ES-I3 (cell line): ENCODE data around the gene GJC2.

Experiments
- H3K36me3 ChIP-seq: 2 replicates; pipeline ENCODE4 v1.6.1; 2013; ENCODE audit warnings: mild to moderate bottlenecking, low read length, control low read depth, moderate library complexity; ENCODE audit not compliant: insufficient read depth
- H3K4me1 ChIP-seq: 2 replicates; pipeline ENCODE4 v1.6.1; 2013; ENCODE audit warnings: mild to moderate bottlenecking, control low read depth, low read length; ENCODE audit not compliant: insufficient read depth
- H3K9ac ChIP-seq: 2 replicates; pipeline ENCODE4 v1.6.1; 2013; ENCODE audit warnings: low read depth, mild to moderate bottlenecking, low read length, moderate library complexity
- H3K9me3 ChIP-seq: 2 replicates; pipeline ENCODE4 v1.6.1; 2013; ENCODE audit warnings: mild to moderate bottlenecking, low read length, moderate library complexity; ENCODE audit not compliant: control insufficient read depth, insufficient read depth

The GJC2 gene

DNA sequence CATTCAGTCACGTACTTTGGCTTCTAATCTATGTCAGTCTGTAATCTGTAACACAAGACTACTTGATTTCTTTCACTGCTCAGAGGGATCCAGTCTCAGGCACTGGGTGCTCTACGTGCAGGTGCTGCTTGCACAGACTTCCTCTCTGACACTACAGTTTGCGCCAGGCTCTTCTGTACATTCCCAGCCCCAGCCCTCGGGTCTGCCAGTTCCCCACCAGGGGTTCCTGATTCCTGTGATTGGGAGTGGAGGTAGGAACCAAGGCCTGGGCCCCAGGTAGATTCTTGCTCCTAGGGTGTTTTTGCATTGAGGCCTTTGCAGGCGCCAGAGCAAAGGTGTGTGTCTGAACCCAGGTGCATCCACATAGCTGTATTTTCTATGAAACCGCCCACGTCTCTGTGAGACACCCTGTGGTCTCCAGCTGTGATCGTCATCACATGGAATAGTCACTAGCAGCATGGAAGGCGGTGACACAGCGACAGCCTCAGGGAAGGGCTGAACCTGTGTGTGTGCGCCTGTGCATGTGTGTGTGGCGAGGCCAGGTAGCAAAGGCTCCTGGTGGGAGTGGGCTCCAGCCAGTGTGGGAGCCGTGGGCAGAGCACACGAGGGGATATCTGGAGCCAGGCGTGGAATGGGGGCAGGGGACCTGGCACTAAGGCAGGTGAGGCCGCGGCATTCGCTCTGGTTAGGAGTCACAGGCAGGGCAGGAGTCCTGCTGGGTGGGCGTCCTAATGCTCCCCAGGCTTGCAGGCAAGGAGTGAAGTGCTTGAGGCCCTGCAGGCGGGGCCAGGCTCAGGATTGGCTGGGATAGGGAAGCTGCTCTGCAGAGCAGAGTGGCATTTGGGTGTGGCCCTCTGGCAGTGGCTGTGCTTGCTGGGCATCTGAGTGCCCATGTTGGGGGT, 5.2 kb downstream of the GJC2 start:
- peaks cover 2% of the 10 kb centered on the region; the same call in 1 of the 2 replicates for H3K4me1 ChIP-seq
- no peaks in the 10 kb centered on the region for H3K9me3 ChIP-seq
- H3K36me3 ChIP-seq = no peaks in the 10 kb centered on the region
- no peak overlapping the region for H3K9ac ChIP-seq

DNA sequence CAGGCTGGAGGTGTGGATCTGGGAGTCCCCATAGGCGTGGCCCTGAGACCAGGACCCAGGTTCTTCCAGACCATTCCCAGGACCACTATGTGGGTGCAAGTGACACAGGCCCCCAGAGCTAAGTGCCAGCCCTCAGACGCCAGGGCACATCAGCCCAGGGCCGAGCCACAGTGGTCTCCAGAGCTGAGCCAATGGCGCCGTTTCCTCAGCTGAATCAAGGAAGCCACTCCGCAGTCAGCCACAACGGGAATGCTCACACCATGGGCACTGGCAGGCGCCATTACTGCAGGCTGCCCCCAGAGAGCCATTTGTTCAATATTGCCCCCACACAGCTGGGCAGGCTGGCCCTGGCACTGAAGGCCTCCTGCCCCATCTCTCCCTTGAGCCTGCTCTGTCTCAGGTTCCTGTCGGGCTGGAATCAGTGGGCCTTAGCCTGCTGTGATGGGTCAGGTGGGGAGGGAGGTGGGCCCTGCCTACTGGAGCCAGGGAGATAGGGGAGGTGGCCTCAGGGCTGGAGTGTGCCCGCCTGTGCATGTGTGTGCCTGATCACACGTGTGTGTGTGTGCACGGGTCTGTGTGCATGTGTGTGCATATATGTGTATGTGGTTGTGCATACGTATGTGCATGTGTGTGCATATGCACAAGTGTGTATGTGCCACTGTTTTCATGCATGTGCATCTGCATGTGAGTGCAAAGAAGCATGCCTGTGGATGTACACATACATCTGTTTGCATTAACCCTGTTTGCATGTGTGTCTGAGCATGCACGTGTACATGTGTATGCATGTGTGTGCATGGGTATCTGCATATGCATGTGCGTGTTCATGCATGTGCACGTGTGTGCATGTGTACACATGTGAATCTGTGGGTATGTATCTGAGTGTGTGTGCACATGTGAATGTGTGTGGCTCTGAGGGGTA, 6.1 kb downstream of the GJC2 start:
- Histone ChIP-seq H3K4me1 (no peaks in the 10 kb centered on the region), H3K36me3 (no peaks in the 10 kb centered on the region)

DNA sequence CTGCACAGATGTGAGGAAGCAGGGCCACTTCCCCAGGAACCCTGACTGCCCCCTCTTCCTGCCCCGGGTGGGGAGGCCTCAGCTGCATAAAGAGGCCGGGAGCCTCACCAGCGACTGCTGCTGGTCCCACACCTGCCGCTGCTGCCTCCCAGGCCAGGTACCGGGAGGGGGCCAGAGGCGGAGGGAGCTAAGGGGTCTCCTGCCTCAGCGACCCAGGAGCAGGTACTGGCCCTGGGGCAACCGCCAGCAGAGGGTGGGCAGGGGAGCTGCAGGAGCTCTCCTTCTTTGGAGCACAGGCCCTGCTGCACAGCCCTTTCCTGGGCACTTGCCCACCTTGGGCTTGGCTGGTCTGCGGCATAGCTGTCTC, 6.8 kb downstream of the GJC2 start:
- Histone ChIP-seq H3K36me3 (no peaks in the 10 kb centered on the region), H3K9me3 (no peaks in the 10 kb centered on the region), H3K4me1 (no peaks in the 10 kb centered on the region), H3K9ac (no peak overlapping the region)

More for the DNA sequence above, 6.1 kb downstream of the GJC2 start:
- H3K9ac ChIP-seq = no peak overlapping the region
- H3K9me3 ChIP-seq = no peaks in the 10 kb centered on the region

DNA sequence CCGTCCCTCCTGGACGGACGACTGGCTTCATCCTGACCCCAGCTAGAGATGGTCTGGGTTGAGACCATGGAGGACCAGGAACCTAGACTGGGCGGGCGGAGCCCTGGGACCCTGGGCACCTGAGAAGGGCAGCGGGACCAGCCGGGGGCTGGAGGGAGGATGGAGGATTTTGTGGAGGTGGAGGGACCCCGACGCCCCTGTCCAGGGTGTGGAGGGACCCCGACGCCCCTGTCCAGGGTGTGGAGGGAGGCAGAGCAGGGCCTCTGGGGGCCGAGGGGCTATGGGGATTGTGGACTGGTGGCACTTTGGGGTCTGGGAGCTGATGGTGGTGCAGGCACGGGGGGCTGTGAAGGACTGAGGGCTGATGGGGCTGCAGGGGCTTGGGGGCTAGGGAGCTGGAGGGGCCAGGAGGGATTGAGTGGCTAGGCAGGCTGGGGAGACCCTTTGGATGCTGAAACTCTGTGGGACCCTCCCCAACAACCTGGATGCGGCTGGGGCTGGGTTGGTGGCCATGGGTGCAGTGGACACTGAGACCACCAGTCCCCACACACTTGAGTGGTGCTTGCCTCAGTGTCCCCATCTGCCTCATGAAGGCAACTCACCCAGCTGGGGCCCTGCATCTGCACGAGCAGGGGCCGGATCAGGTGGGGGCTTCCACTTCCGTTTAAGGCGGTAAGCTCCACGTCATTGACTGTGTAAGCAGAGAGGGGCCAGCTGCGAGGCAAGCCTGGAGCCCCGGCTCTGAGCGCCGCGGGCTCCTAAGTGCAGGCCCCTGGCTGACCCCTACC, 7.4 kb downstream of the GJC2 start:
- no peaks in the 10 kb centered on the region for H3K9me3 ChIP-seq
- peaks cover 4% of the 10 kb centered on the region; the same call in 1 of the 2 replicates for H3K4me1 ChIP-seq
- no peak overlapping the region for H3K9ac ChIP-seq
- H3K36me3 ChIP-seq = no peaks in the 10 kb centered on the region

DNA sequence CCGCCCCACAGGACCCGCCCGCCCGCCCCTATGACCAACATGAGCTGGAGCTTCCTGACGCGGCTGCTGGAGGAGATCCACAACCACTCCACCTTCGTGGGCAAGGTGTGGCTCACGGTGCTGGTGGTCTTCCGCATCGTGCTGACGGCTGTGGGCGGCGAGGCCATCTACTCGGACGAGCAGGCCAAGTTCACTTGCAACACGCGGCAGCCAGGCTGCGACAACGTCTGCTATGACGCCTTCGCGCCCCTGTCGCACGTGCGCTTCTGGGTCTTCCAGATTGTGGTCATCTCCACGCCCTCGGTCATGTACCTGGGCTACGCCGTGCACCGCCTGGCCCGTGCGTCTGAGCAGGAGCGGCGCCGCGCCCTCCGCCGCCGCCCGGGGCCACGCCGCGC, 8.0 kb downstream of the GJC2 start:
- H3K9me3 ChIP-seq = no peaks in the 10 kb centered on the region
- H3K36me3 ChIP-seq = no peaks in the 10 kb centered on the region
- H3K4me1 ChIP-seq = peaks cover 10% of the 10 kb centered on the region; the same call in 1 of the 2 replicates
- H3K9ac ChIP-seq = no peak overlapping the region

DNA sequence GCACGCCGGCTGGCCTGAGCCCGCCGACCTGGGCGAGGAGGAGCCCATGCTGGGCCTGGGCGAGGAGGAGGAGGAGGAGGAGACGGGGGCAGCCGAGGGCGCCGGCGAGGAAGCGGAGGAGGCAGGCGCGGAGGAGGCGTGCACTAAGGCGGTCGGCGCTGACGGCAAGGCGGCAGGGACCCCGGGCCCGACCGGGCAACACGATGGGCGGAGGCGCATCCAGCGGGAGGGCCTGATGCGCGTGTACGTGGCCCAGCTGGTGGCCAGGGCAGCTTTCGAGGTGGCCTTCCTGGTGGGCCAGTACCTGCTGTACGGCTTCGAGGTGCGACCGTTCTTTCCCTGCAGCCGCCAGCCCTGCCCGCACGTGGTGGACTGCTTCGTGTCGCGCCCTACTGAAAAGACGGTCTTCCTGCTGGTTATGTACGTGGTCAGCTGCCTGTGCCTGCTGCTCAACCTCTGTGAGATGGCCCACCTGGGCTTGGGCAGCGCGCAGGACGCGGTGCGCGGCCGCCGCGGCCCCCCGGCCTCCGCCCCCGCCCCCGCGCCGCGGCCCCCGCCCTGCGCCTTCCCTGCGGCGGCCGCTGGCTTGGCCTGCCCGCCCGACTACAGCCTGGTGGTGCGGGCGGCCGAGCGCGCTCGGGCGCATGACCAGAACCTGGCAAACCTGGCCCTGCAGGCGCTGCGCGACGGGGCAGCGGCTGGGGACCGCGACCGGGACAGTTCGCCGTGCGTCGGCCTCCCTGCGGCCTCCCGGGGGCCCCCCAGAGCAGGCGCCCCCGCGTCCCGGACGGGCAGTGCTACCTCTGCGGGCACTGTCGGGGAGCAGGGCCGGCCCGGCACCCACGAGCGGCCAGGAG, 8.6 kb downstream of the GJC2 start:
- peaks cover 15% of the 10 kb centered on the region; the same call in 1 of the 2 replicates for H3K4me1 ChIP-seq
- no peak overlapping the region for H3K9ac ChIP-seq
- H3K9me3 ChIP-seq = no peaks in the 10 kb centered on the region
- no peaks in the 10 kb centered on the region for H3K36me3 ChIP-seq

DNA sequence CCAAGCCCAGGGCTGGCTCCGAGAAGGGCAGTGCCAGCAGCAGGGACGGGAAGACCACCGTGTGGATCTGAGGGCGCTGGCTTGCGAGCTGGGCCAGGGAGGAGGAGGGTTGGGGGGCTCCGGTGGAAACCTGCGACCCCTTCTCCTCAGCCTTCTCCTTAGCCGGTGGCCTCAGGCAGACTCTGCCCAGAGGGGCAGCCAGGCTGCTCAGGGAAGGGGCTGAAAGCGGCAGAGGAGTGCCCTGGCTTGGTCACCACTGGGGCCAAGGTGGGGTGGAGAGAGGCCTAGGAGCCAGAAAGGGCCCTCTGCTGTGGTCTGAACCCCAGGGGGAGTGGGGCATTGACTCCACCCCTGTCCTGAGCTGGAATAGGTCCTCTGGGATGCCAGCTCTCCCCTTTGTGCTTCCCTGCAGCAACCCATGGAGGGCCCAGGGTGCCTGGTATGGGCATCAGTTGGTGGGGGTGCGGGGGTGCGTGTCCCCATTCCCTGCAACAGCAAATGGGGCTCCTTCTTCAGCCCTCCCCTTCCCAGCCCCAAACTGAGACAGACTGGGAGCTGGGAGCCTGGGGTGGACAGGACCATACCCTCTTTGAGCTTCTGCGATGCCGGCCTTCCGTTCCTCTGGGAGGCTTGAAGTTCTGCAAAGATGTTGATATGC, 9.4 kb downstream of the GJC2 start:
- H3K9ac ChIP-seq = no peak overlapping the region
- no peaks in the 10 kb centered on the region for H3K36me3 ChIP-seq
- peaks cover 15% of the 10 kb centered on the region; the same call in 1 of the 2 replicates for H3K4me1 ChIP-seq
- H3K9me3 ChIP-seq = no peaks in the 10 kb centered on the region

DNA sequence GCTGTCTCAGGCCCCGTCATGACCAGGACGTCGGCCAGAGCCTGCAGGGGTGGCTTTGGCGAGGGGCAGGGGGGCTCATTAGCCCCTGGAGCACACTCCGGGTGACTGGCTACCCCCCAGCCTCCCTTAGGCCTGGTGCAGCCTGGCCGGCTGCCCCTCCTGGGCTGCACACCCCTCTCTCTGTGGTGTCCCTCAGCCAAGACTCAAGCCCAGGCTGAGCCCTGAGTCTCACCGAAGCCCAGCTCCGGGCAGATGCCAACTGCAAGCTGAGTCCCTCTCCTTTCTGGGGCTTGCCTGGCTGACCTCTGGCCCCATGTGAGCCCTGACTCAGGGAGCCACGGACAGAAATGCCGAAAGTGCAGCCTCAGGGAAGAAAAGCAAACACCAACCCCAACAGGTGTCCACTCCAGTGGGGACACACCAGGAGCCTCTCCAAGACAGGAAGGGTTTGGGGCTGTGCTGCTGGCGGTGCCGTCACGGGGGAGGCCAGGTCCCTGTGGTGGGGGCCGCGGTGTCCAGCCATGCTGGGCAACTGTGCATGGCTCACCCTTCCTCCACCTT, 10.6 kb downstream of the GJC2 start:
- no peaks in the 10 kb centered on the region for H3K36me3 ChIP-seq
- no peak overlapping the region for H3K9ac ChIP-seq
- H3K9me3 ChIP-seq = no peaks in the 10 kb centered on the region
- H3K4me1 ChIP-seq = peaks cover 15% of the 10 kb centered on the region; the same call in 1 of the 2 replicates

DNA sequence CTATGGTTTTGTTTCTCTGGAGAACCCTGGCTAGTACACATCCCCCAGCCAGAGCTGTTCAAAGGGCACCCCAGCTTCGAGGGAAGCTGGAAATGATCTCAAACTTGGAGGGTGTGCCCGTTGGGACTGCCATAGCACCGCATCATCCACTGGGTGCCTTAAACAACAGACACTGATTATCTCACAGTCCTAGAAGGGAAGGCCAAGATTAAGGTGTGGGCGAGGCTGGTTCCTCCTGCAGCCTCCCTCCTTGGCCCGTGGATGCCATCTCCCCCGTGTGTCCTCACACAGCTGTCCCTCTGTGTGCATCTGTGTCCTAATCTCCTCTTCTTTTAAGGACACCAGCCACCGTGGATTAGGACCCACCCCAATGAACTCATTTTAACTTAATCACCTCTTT, 11.6 kb downstream of the GJC2 start:
- no peak overlapping the region for H3K9ac ChIP-seq
- H3K4me1 ChIP-seq = peaks cover 15% of the 10 kb centered on the region; the same call in 1 of the 2 replicates
- no peaks in the 10 kb centered on the region for H3K36me3 ChIP-seq
- H3K9me3 ChIP-seq = no peaks in the 10 kb centered on the region

DNA sequence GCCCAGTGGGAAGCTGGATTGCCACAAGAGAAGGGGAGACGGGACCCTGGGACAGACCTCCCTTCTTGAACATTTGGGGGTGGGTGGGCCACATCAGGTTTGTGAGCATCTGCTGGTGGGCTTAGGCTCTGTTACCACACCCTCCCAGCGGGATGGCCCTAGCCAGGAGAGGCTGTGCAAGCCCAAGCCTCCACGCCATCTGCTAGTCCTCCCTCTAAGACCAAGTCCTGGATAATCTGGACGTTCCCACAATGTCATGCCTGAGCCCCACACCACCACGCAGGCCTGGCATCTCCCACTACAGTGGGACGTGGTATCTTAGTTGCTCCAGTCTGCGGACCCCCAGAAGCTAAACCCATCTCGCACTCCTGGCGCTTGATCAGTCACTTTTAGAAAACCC, 12.1 kb downstream of the GJC2 start:
- no peaks in the 10 kb centered on the region for H3K9me3 ChIP-seq
- H3K36me3 ChIP-seq = no peaks in the 10 kb centered on the region
- no peak overlapping the region for H3K9ac ChIP-seq
- H3K4me1 ChIP-seq = peaks cover 15% of the 10 kb centered on the region; the same call in 1 of the 2 replicates

DNA sequence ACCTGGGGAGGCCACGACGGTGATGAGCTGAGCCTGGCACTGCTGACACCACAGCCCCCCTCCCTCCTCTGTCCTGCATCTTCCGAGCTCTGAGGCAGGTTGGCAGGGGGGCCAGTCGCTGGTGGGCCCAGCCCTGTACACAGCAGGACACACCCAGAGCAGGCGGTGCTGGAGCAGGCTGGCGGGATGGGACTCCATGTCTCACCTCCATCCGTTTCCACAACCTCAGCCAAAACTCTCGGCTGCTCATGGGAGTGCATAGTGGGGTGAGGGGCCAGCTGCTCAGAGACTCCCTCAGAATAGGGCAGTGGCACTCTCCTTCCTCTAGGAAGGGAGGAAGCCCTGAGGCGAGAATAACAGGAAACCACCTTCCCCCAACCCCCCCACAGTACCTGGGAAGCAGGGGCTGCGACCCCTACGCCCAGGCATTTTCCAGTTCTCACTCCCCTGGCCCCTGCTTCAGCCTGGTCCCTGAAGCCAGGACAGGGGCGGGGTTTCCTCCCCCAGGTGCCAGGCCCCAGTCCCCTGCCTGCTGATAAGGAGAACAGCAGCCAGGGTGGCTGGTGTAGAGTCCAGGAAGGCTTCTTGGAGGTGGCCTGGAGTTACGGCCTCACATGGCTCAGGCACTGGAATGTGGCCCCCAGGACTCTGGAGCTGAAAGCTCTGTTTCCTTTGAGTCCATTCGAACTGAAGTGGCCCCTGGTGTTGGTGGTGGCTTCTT, 12.7 kb downstream of the GJC2 start:
- H3K9ac ChIP-seq = 0 out of 2 replicates have a peak overlapping the region, but pooled peaks have one; percentile 20
- no peaks in the 10 kb centered on the region for H3K36me3 ChIP-seq
- H3K4me1 ChIP-seq = peaks cover 15% of the 10 kb centered on the region; the same call in 1 of the 2 replicates

More for the DNA sequence above, 12.7 kb downstream of the GJC2 start:
- no peaks in the 10 kb centered on the region for H3K9me3 ChIP-seq
